Liver (tissue), 3 donors: ENCODE data around the gene IL36A.
A peak's percentile ranks its signal among the peaks of the same experiment; 100 is the strongest.

Experiments used
- EGR1 ChIP-seq, 2 donors: IDR thresholded peaks; 2 replicates each; pipeline ENCODE4 v1.6.1; 2016 to 2018; ENCODE audit warnings: antibody characterized with exemption in 2 of 2, low read depth in 2 of 2
- YY1 ChIP-seq: IDR thresholded peaks from 2 replicates; pipeline ENCODE4 v1.6.1; 2016; ENCODE audit warnings: antibody characterized with exemption, mild to moderate bottlenecking
- TF ChIP-seq, protein P1 (sequence below): fragments of 150-350 bp; IDR thresholded peaks from 2 replicates; pipeline ENCODE4 v1.5.1; 2017; ENCODE audit warnings: improper control_type of control experiment, low read depth, low read length; ENCODE audit not compliant: missing input control
- TF ChIP-seq, protein P2 (sequence below): IDR thresholded peaks from 2 replicates; pipeline ENCODE4 v1.6.1; 2016; ENCODE audit warnings: antibody characterized with exemption
- donor health status: healthy.
- donor health status: healthy.

DNA sequence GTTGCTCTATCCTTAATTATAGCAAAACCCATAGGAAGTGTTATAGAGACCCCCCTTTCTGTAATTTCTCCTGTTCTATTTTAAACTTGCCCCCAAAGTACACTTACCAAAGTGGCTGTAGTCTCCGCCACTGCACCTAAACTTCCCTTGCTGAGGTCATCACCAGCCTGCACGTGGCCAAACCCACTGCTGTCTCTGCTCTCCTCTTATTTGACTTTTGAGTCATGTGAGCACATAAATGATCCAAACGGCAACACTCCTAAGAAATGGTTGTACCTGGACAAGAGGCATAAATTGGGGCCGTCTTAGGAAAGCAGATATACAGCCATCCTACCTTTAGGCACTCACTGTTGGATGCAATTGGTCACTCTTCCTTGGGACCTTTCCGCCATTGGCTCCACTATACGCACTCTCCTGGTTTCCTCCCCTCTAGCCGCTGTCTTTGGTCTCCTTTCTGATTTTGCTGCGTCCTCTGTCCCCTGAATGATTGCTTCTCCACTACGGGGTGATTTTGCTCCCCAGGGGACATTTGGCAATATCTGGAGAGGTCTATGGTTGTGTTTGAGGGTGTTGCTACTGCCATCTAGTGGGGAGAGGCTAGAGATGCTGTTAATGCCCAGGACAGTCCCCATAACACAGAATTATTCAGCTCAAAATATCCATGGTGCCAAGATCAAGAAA is 46.7 kb upstream of the IL36A start:
- TF ChIP-seq, protein P1, sequence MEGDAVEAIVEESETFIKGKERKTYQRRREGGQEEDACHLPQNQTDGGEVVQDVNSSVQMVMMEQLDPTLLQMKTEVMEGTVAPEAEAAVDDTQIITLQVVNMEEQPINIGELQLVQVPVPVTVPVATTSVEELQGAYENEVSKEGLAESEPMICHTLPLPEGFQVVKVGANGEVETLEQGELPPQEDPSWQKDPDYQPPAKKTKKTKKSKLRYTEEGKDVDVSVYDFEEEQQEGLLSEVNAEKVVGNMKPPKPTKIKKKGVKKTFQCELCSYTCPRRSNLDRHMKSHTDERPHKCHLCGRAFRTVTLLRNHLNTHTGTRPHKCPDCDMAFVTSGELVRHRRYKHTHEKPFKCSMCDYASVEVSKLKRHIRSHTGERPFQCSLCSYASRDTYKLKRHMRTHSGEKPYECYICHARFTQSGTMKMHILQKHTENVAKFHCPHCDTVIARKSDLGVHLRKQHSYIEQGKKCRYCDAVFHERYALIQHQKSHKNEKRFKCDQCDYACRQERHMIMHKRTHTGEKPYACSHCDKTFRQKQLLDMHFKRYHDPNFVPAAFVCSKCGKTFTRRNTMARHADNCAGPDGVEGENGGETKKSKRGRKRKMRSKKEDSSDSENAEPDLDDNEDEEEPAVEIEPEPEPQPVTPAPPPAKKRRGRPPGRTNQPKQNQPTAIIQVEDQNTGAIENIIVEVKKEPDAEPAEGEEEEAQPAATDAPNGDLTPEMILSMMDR = peak; percentile 79
- TF ChIP-seq YY1 (no peak), EGR1 (IDR thresholded peaks at IDR 0.05; ENCODE audit: low read depth in 2 of 2) (no peak)
- TF ChIP-seq, protein P2, sequence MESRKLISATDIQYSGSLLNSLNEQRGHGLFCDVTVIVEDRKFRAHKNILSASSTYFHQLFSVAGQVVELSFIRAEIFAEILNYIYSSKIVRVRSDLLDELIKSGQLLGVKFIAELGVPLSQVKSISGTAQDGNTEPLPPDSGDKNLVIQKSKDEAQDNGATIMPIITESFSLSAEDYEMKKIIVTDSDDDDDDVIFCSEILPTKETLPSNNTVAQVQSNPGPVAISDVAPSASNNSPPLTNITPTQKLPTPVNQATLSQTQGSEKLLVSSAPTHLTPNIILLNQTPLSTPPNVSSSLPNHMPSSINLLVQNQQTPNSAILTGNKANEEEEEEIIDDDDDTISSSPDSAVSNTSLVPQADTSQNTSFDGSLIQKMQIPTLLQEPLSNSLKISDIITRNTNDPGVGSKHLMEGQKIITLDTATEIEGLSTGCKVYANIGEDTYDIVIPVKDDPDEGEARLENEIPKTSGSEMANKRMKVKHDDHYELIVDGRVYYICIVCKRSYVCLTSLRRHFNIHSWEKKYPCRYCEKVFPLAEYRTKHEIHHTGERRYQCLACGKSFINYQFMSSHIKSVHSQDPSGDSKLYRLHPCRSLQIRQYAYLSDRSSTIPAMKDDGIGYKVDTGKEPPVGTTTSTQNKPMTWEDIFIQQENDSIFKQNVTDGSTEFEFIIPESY = no peak
